HepG2 (cell line): Measurements from ENCODE around the gene CTSA. TPM values are rescaled to one million over a fixed set of nuclear protein-coding genes. Genes with fewer than 3 reads are reported as not detected.

Source experiments
- AGO2 ChIP-seq: fragments of 200-400 bp; formaldehyde crosslinking; optimal IDR thresholded peaks from 2 replicates; pipeline ENCODE3; 2017; ENCODE audit warnings: mild to moderate bottlenecking, low read depth, low read length, moderate library complexity
- FOXA3 ChIP-seq: IDR thresholded peaks from 2 replicates; pipeline ENCODE4 v1.6.1; 2016; ENCODE audit warnings: missing genetic modification reagents, missing compliant biosample characterization
- HDAC1 ChIP-seq: sonication (generic); formaldehyde crosslinking; IDR thresholded peaks from 2 replicates; pipeline ENCODE4 v1.5.1; 2020; ENCODE audit warnings: mild to moderate bottlenecking, missing genetic modification reagents
- HOXA5 ChIP-seq: sonication (generic); formaldehyde crosslinking; IDR thresholded peaks from 2 replicates; pipeline ENCODE4 v1.4.0; 2020; ENCODE audit warnings: missing genetic modification reagents
- LCORL ChIP-seq, 2 experiments: fragments of 450-650 bp in 1 of 2; sonication (generic) in 1 of 2; formaldehyde crosslinking in 1 of 2; IDR thresholded peaks; 2 replicates each; pipeline versions ENCODE4 v1.5.0 to v1.6.1; 2017 to 2020; ENCODE audit warnings: antibody characterized with exemption in 1 of 2, missing genetic modification reagents in 1 of 2
- MIER2 ChIP-seq: IDR thresholded peaks from 2 replicates; pipeline ENCODE4 v1.6.1; 2016; ENCODE audit warnings: missing biosample characterization, missing genetic modification reagents
- SMAD3 ChIP-seq: sonication (generic); formaldehyde crosslinking; IDR thresholded peaks from 2 replicates; pipeline ENCODE4 v1.4.0; 2020; ENCODE audit warnings: missing genetic modification reagents
- SMC3 ChIP-seq: IDR thresholded peaks from 2 replicates; pipeline ENCODE4 v1.6.1; 2011; ENCODE audit warnings: low read length, improper control_type of control experiment
- SNRNP70 ChIP-seq: fragments of 200-400 bp; formaldehyde crosslinking; IDR thresholded peaks from 2 replicates; pipeline ENCODE4 v1.6.1; 2017; ENCODE audit warnings: mild to moderate bottlenecking, low read depth, low read length, moderate library complexity
- SRSF4 ChIP-seq: fragments of 200-400 bp; formaldehyde crosslinking; IDR thresholded peaks from one replicate; pipeline ENCODE4 v1.6.1; 2018; ENCODE audit warnings: mild to moderate bottlenecking, low read depth, low read length, moderate library complexity; ENCODE audit not compliant: poor library complexity, severe bottlenecking
- TCF12 ChIP-seq, 2 experiments: fragments of 450-650 bp in 1 of 2; sonication (generic) in 1 of 2; formaldehyde crosslinking in 1 of 2; IDR thresholded peaks; 2 replicates each; pipeline versions ENCODE4 v1.6.1 to v1.8.0; 2017 to 2022; ENCODE audit warnings: antibody characterized with exemption in 1 of 2, mild to moderate bottlenecking in 1 of 2, missing genetic modification reagents in 1 of 2, moderate library complexity in 1 of 2
- TEAD2 ChIP-seq: sonication (generic); formaldehyde crosslinking; IDR thresholded peaks from 2 replicates; pipeline ENCODE4 v1.9.0; 2021; ENCODE audit warnings: missing genetic modification reagents
- XBP1 ChIP-seq: sonication (generic); formaldehyde crosslinking; IDR thresholded peaks from 2 replicates; pipeline ENCODE4 v1.5.0; 2020; ENCODE audit warnings: missing genetic modification reagents
- ZBTB8A ChIP-seq: sonication (generic); formaldehyde crosslinking; IDR thresholded peaks from 2 replicates; pipeline ENCODE4 v1.4.0; 2020; ENCODE audit warnings: mild to moderate bottlenecking, low read depth, missing genetic modification reagents, borderline replicate concordance
- ZFP82 ChIP-seq: sonication (generic); formaldehyde crosslinking; IDR thresholded peaks from 2 replicates; pipeline ENCODE4 v1.5.1; 2020; ENCODE audit warnings: mild to moderate bottlenecking, missing genetic modification reagents, borderline replicate concordance
- ZNF138 ChIP-seq: sonication (generic); formaldehyde crosslinking; IDR thresholded peaks from 2 replicates; pipeline ENCODE4 v1.5.0; 2020; ENCODE audit warnings: mild to moderate bottlenecking, low read depth, missing genetic modification reagents
- ZNF670 ChIP-seq: sonication (generic); formaldehyde crosslinking; IDR thresholded peaks from 2 replicates; pipeline ENCODE4 v1.8.0; 2022; ENCODE audit warnings: mild to moderate bottlenecking, missing genetic modification reagents, borderline replicate concordance
- ZNF772 ChIP-seq: sonication (generic); formaldehyde crosslinking; IDR thresholded peaks from 2 replicates; pipeline ENCODE4 v1.5.0; 2020; ENCODE audit warnings: mild to moderate bottlenecking, missing genetic modification reagents
- ZNF879 ChIP-seq: sonication (generic); formaldehyde crosslinking; IDR thresholded peaks from 2 replicates; pipeline ENCODE4 v1.8.1; 2023; ENCODE audit warnings: missing genetic modification reagents
- polyA plus RNA-seq, 8 experiments: library from polyadenylated mRNA; depleted of rRNA in 3 of 8; stranded (reverse) in 7 of 8; unstranded in 1 of 8; fragments of >200 nt; fragmentation: Illumina TruSeq in 4 of 8; extraction: Trizol in 4 of 8; gene quantifications; 2 replicates each; pipeline versions ENCODE4 v1.2.1 to v1.2.3, GENCODE V29; 2011 to 2016; ENCODE audit warnings: low read depth in 4 of 8, missing spikeins in 1 of 8, mixed read lengths in 1 of 8; ENCODE audit not compliant: insufficient read depth in 1 of 8
- total RNA-seq, 5 experiments: library from RNA; depleted of rRNA; stranded (reverse); fragments of >200 nt; fragmentation: Illumina TruSeq; extraction: Trizol; gene quantifications; 2 replicates each; pipeline ENCODE4 v1.2.3, GENCODE V29; 2016; ENCODE audit warnings: low read depth in 1 of 5
- TF ChIP-seq, protein P1 (sequence below): sonication (generic); formaldehyde crosslinking; IDR thresholded peaks from 2 replicates; pipeline ENCODE4 v1.5.1; 2020; ENCODE audit warnings: mild to moderate bottlenecking, missing genetic modification reagents, borderline replicate concordance
- TF ChIP-seq, protein P2 (sequence below): sonication (generic); formaldehyde crosslinking; IDR thresholded peaks from 2 replicates; pipeline ENCODE4 v1.8.1; 2023; ENCODE audit warnings: mild to moderate bottlenecking, missing genetic modification reagents
- TF ChIP-seq, protein P3 (sequence below): sonication (generic); formaldehyde crosslinking; IDR thresholded peaks from 2 replicates; pipeline ENCODE4 v1.5.0; 2020; ENCODE audit warnings: mild to moderate bottlenecking, missing genetic modification reagents, moderate library complexity
- TF ChIP-seq, protein P4 (sequence below): fragments of 450-650 bp; IDR thresholded peaks from 2 replicates; pipeline ENCODE4 v1.6.1; 2017
- TF ChIP-seq, protein P5 (sequence below): sonication (generic); formaldehyde crosslinking; IDR thresholded peaks from 2 replicates; pipeline ENCODE4 v1.8.1; 2023; ENCODE audit warnings: mild to moderate bottlenecking, missing genetic modification reagents, borderline replicate concordance

CTSA gene
- total and polyA plus RNA-seq, 2 of the 13 experiments (the other 11 are each of a cell fraction or from before 2014, with no cell fraction given), result 202 to 231 TPM

DNA sequence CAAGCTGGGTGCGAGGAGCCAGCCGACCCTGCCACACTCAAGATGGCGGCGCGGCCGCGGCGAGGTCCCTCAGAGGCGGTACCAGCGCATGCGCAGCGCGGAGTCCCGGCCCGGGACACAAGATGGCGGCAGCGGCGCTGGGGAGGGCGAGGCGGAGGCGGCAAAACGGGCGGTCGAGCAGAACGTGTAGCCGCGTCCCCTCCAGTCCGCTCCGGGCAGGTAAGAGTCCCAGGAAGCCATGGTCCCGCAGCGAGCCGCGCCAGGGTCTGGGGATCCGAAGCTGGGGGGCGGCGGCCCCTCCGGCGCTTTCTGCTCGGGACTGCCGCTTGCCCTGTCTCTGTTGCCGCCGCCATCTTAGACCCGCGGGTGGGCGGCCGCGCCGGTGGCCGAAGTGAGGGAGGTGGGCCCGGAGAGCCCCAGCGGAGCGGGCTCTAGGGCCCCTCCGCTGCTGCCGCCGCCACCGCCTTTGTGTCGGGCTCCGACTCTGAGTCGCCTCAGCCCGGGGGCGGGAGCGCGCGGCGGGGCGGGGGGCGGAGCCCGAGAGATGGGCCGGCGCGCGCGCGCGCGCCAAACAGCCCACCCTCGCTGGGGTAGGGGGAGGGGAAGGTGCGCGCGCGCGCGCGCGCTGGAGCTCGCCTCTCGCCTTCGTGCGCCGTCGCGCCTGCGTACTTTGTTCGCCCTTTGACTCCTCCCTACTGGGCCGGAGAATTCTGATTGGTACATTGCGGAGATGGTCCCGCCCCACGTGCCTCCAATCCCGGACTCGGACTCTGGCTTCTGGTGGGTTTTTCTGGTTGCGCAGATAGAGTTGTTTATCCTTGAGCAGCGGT, 43.7 kb downstream of the CTSA start, which contains the start of gene PCIF1 (continued):
- TF ChIP-seq, protein P1, sequence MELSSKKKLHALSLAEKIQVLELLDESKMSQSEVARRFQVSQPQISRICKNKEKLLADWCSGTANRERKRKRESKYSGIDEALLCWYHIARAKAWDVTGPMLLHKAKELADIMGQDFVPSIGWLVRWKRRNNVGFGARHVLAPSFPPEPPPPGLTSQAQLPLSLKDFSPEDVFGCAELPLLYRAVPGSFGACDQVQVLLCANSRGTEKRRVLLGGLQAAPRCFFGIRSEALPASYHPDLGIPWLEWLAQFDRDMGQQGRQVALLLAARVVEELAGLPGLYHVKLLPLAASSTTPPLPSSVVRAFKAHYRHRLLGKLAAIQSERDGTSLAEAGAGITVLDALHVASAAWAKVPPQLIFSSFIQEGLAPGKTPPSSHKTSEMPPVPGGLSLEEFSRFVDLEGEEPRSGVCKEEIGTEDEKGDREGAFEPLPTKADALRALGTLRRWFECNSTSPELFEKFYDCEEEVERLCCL (CRISPR knock-in tag), result peak; percentile 83; the same call in 1 of the 2 replicates
- TF ChIP-seq ZNF138 (CRISPR knock-in tag), result peak; percentile 87
- no peak for TF ChIP-seq LCORL (IDR thresholded peaks at IDR 0.05)
- TF ChIP-seq LCORL (CRISPR knock-in tag; IDR thresholded peaks at IDR 0.05), result 0 out of 2 replicates have a peak, but pooled peaks have one; percentile 77
- peak; percentile 93 for TF ChIP-seq SNRNP70
- 0 out of 2 replicates have a peak, but pooled peaks have one; percentile 8 for TF ChIP-seq ZBTB8A
- TF ChIP-seq MIER2, result no peak
- TF ChIP-seq ZNF879, result peak; percentile 96
- TF ChIP-seq, protein P2, sequence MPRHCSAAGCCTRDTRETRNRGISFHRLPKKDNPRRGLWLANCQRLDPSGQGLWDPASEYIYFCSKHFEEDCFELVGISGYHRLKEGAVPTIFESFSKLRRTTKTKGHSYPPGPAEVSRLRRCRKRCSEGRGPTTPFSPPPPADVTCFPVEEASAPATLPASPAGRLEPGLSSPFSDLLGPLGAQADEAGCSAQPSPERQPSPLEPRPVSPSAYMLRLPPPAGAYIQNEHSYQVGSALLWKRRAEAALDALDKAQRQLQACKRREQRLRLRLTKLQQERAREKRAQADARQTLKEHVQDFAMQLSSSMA (CRISPR knock-in tag), result peak; percentile 100
- TF ChIP-seq ZFP82 (CRISPR knock-in tag), result peak; percentile 58
- TF ChIP-seq, protein P3, sequence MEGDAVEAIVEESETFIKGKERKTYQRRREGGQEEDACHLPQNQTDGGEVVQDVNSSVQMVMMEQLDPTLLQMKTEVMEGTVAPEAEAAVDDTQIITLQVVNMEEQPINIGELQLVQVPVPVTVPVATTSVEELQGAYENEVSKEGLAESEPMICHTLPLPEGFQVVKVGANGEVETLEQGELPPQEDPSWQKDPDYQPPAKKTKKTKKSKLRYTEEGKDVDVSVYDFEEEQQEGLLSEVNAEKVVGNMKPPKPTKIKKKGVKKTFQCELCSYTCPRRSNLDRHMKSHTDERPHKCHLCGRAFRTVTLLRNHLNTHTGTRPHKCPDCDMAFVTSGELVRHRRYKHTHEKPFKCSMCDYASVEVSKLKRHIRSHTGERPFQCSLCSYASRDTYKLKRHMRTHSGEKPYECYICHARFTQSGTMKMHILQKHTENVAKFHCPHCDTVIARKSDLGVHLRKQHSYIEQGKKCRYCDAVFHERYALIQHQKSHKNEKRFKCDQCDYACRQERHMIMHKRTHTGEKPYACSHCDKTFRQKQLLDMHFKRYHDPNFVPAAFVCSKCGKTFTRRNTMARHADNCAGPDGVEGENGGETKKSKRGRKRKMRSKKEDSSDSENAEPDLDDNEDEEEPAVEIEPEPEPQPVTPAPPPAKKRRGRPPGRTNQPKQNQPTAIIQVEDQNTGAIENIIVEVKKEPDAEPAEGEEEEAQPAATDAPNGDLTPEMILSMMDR (CRISPR knock-in tag), result no peak
- peak; percentile 61 for TF ChIP-seq FOXA3 (CRISPR knock-in tag)
- peak; percentile 4 for TF ChIP-seq TEAD2 (CRISPR knock-in tag)
- TF ChIP-seq HOXA5 (CRISPR knock-in tag), result peak; percentile 92
- TF ChIP-seq SMC3, result no peak; the same call in 1 of the 2 replicates
- peak; percentile 98 for TF ChIP-seq ZNF772 (CRISPR knock-in tag)
- peak; percentile 100 for TF ChIP-seq AGO2
- peak; percentile 88; the same call in 1 of the 2 replicates for TF ChIP-seq ZNF670 (CRISPR knock-in tag)
- TF ChIP-seq XBP1 (CRISPR knock-in tag), result no peak
- peak; percentile 86 for TF ChIP-seq HDAC1 (CRISPR knock-in tag)
- TF ChIP-seq SMAD3 (CRISPR knock-in tag), result peak; percentile 91
- TF ChIP-seq, protein P4, sequence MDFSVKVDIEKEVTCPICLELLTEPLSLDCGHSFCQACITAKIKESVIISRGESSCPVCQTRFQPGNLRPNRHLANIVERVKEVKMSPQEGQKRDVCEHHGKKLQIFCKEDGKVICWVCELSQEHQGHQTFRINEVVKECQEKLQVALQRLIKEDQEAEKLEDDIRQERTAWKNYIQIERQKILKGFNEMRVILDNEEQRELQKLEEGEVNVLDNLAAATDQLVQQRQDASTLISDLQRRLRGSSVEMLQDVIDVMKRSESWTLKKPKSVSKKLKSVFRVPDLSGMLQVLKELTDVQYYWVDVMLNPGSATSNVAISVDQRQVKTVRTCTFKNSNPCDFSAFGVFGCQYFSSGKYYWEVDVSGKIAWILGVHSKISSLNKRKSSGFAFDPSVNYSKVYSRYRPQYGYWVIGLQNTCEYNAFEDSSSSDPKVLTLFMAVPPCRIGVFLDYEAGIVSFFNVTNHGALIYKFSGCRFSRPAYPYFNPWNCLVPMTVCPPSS, result no peak
- TF ChIP-seq SRSF4, result peak; percentile 89
- TF ChIP-seq TCF12 (IDR thresholded peaks at IDR 0.05), result no peak
- TF ChIP-seq TCF12 (CRISPR knock-in tag; IDR thresholded peaks at IDR 0.05), result peak; percentile 94
- TF ChIP-seq, protein P5, sequence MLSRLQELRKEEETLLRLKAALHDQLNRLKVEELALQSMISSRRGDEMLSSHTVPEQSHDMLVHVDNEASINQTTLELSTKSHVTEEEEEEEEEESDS (CRISPR knock-in tag), result no peak; the same call in 1 of the 2 replicates
